Neural cell (in vitro differentiated cells): ENCODE results near the gene SAMD4A. TPM values are rescaled to one million over a fixed set of nuclear protein-coding genes. Genes with fewer than 3 reads are reported as not detected.
"Not testable (repeated sequence)": the region's sequence is repeated elsewhere in the genome, so short reads cannot be mapped to it uniquely, and the experiment has no call there.

Experiments used
- H2AFZ ChIP-seq: fragments of 200-600, 300-800 bp; sonication (generic), shearing (Covaris generic); 2 replicates; pipeline ENCODE4 v1.6.0; 2014; ENCODE audit warnings: low read depth, mild to moderate bottlenecking, antibody characterized with exemption, low read length, moderate library complexity
- H3F3A ChIP-seq: fragments of 200-600 bp; shearing (Covaris generic); 2 replicates; pipeline ENCODE4 v1.6.1; 2016; ENCODE audit warnings: mild to moderate bottlenecking, moderate library complexity, mixed read lengths, antibody characterized with exemption, low read length; ENCODE audit not compliant: insufficient read depth, poor library complexity, severe bottlenecking
- H3K27ac ChIP-seq: fragments of 200-600, 300-800 bp; sonication (generic), shearing (Covaris generic); 2 replicates; pipeline ENCODE4 v1.5.1; 2014; ENCODE audit warnings: mild to moderate bottlenecking, low read length, moderate library complexity
- H3K27me3 ChIP-seq: fragments of 300-800, 200-600 bp; sonication (generic), shearing (Covaris generic); 2 replicates; pipeline ENCODE4 v1.6.0; 2014; ENCODE audit warnings: mild to moderate bottlenecking, low read depth, low read length, moderate library complexity; ENCODE audit not compliant: insufficient read depth
- H3K36me3 ChIP-seq: fragments of 300-800, 200-600 bp; sonication (generic), shearing (Covaris generic); 2 replicates; pipeline ENCODE4 v1.5.1; 2014; ENCODE audit warnings: mild to moderate bottlenecking, antibody characterized with exemption, low read length, moderate library complexity; ENCODE audit not compliant: insufficient read depth
- H3K4me2 ChIP-seq: fragments of 300-800, 200-600 bp; sonication (generic), shearing (Covaris generic); 2 replicates; pipeline ENCODE4 v1.6.0; 2014; ENCODE audit warnings: mild to moderate bottlenecking, low read length
- H3K4me3 ChIP-seq: fragments of 300-800, 200-600 bp; sonication (generic), shearing (Covaris generic); 2 replicates; pipeline ENCODE4 v1.5.1; 2014; ENCODE audit warnings: mild to moderate bottlenecking, low read length, moderate library complexity
- H3K79me2 ChIP-seq: fragments of 200-600 bp; shearing (Covaris generic); replicated peaks from 2 replicates; pipeline ENCODE4 v1.6.0; 2014; ENCODE audit warnings: mild to moderate bottlenecking, low read length, moderate library complexity; ENCODE audit not compliant: insufficient read depth
- H3K9ac ChIP-seq: fragments of 300-800, 200-600 bp; sonication (generic), shearing (Covaris generic); 2 replicates; pipeline ENCODE4 v1.6.1; 2016; ENCODE audit warnings: mild to moderate bottlenecking, low read length, mixed read lengths
- H3K9me2 ChIP-seq: fragments of 200-600 bp; shearing (Covaris generic); 2 replicates; pipeline ENCODE4 v1.6.1; 2016; ENCODE audit warnings: mild to moderate bottlenecking, low read length, mixed read lengths; ENCODE audit not compliant: insufficient read depth
- H3K9me3 ChIP-seq: fragments of 200-600, 300-800 bp; sonication (generic), shearing (Covaris generic); 2 replicates; pipeline ENCODE4 v1.6.1; 2016; ENCODE audit warnings: mild to moderate bottlenecking, mixed run types, low read length, moderate library complexity, mixed read lengths
- H4K20me1 ChIP-seq: fragments of 200-600 bp; shearing (Covaris generic); 2 replicates; pipeline ENCODE4 v1.6.1; 2016; ENCODE audit warnings: mild to moderate bottlenecking, mixed run types; ENCODE audit not compliant: insufficient read depth
- CTCF ChIP-seq: fragments of 450-650 bp; IDR thresholded peaks from 2 replicates; pipeline ENCODE4 v1.5.1; 2014; ENCODE audit warnings: antibody characterized with exemption, mild to moderate bottlenecking, moderate library complexity; ENCODE audit not compliant: poor library complexity, severe bottlenecking
- EP300 ChIP-seq: fragments of 450-650 bp; conservative IDR thresholded peaks from 2 replicates; pipeline ENCODE4 v1.6.1; 2014; ENCODE audit warnings: antibody characterized with exemption, mild to moderate bottlenecking, moderate library complexity; ENCODE audit not compliant: poor library complexity, severe bottlenecking
- EZH2 ChIP-seq: fragments of 200-600, 300-800 bp; shearing (Covaris generic), sonication (generic); IDR thresholded peaks from 2 replicates; pipeline ENCODE4 v1.6.1; 2014; ENCODE audit warnings: antibody characterized with exemption, low read length, borderline replicate concordance, mild to moderate bottlenecking; ENCODE audit not compliant: insufficient read depth, poor library complexity, severe bottlenecking
- MXI1 ChIP-seq: fragments of 450-650 bp; conservative IDR thresholded peaks from 2 replicates; pipeline ENCODE4 v1.6.1; 2014; ENCODE audit warnings: antibody characterized with exemption, mild to moderate bottlenecking; ENCODE audit not compliant: poor library complexity, severe bottlenecking
- POLR2AphosphoS5 ChIP-seq: IDR thresholded peaks from 2 replicates; pipeline ENCODE4 v1.6.1; 2012
- RAD21 ChIP-seq: fragments of 450-650 bp; conservative IDR thresholded peaks from 2 replicates; pipeline ENCODE4 v1.6.1; 2014; ENCODE audit warnings: antibody characterized with exemption, mild to moderate bottlenecking, moderate library complexity
- REST ChIP-seq: IDR thresholded peaks from 2 replicates; pipeline ENCODE4 v1.6.1; 2012; ENCODE audit warnings: borderline replicate concordance
- SMC3 ChIP-seq: fragments of 450-650 bp; conservative IDR thresholded peaks from 2 replicates; pipeline ENCODE4 v1.6.1; 2014; ENCODE audit warnings: antibody characterized with exemption, mild to moderate bottlenecking, moderate library complexity; ENCODE audit not compliant: poor library complexity
- TAF1 ChIP-seq: IDR thresholded peaks from 2 replicates; pipeline ENCODE4 v1.6.1; 2012; ENCODE audit warnings: low read depth
- polyA plus RNA-seq: library from polyadenylated mRNA; depleted of rRNA; stranded (reverse); fragments of >200 nt; gene quantifications from 2 replicates; pipeline ENCODE4 v1.2.3, GENCODE V29; 2014

The SAMD4A gene
- polyA plus RNA-seq, 1 donor from 2014 or later: 1.0 TPM

GRCh38 chr14:54752611-54753010, 185.7 kb downstream of the SAMD4A start:
- not testable (repeated sequence) for H3K4me3 ChIP-seq, H3K27ac ChIP-seq, H3K9me2 ChIP-seq, H3K36me3 ChIP-seq, H2AFZ ChIP-seq, H3F3A ChIP-seq, H3K4me2 ChIP-seq, H4K20me1 ChIP-seq, H3K9me3 ChIP-seq, H3K9ac ChIP-seq, H3K27me3 ChIP-seq, H3K79me2 ChIP-seq

GRCh38 chr14:54753396-54753795, 186.5 kb downstream of the SAMD4A start:
- not testable (repeated sequence) for H3K9ac ChIP-seq, H3K4me2 ChIP-seq, H3K27me3 ChIP-seq, H3K9me2 ChIP-seq, H2AFZ ChIP-seq, H3K27ac ChIP-seq, H3K79me2 ChIP-seq, H3F3A ChIP-seq, H4K20me1 ChIP-seq, H3K9me3 ChIP-seq, H3K36me3 ChIP-seq, H3K4me3 ChIP-seq

- H3K9ac ChIP-seq: no peak overlapping the region
- no peaks in the 10 kb centered on the region for H3K36me3 ChIP-seq
- TF ChIP-seq SMC3 (no peak), TAF1 (no peak), EZH2 (no peak), RAD21 (no peak), EP300 (no peak), MXI1 (no peak), REST (no peak), CTCF (no peak), POLR2AphosphoS5 (no peak)
- H3K4me3 ChIP-seq: no peak overlapping the region
- no peak overlapping the region for H3K27ac ChIP-seq
- no peaks in the 10 kb centered on the region for H3K27me3 ChIP-seq
- H2AFZ ChIP-seq: no peak overlapping the region
- H3K79me2 ChIP-seq: no peaks in the 10 kb centered on the region
- no peaks in the 10 kb centered on the region for H4K20me1 ChIP-seq
- H3K9me2 ChIP-seq: no peaks in the 10 kb centered on the region
- H3K9me3 ChIP-seq: no peaks in the 10 kb centered on the region
- no peaks in the 10 kb centered on the region for H3F3A ChIP-seq
- H3K4me2 ChIP-seq: no peak overlapping the region
Measured at GRCh38 chr14:54754116-54754622, 187.2 kb downstream of the SAMD4A start.
